Kasumi-1 (cell line): ENCODE results near the gene TMCC3.
A peak's percentile ranks its signal among the peaks of the same experiment; 100 is the strongest.

Source experiments
- DNase-seq, 2 experiments: peaks; one replicate each; lab custom pipeline; 2025; lab: John Stamatoyannopoulos, UW

Gene TMCC3

DNA sequence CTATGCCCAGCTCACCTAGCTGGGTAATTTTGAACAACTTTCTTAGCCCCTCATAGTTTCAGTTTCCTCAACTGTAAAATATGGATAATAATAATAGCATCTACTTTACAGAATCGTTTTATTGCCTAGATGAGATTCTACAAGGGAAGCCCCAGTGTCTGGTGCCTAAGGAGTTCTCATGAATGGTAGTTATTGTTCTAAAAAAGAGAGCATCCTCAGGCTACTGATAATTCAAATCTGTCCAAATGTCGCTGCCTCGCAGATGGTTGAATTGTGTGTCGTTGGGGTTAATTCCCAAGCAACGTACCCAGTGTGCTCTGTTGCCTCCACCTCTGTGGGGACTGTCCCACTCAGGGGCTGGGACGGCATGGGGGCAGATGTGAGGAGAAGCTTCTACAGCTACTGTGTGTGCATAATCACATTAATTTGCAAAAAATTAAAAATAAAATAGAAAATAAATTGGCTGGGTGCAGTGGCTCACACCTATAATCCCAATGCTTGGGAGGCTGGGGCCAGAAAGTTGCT lies 119.1 kb downstream of the TMCC3 start:
- DNase-seq = no peak

DNA sequence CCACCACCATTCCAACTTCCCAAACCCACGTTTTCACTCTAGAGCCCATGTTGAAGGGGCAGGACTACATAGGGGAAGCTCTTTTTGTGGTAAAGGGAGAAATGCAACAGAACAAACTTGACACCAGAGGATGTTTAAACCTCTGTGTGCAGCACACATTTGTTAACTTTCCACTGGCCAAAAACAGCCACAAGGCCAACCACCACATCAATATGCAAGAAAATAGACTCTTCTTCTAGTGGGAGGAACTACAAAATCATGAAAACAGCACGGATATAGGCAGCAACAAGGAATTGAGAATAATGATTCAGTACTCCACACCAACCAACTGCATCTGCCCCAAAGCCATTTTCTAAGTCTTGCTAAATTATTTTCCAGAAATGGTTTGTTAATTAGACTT lies 124.4 kb downstream of the TMCC3 start:
- DNase-seq = peak in 1 of 2 experiments; percentile 25
